GM20000 (cell line): ENCODE results near the gene CGB8.

Source experiments
- DNase-seq: peaks from one replicate; pipeline ENCODE4 v3.0.0; 2012; ENCODE audit warnings: low spot score
- TF ChIP-seq, protein P1 (sequence below): IDR thresholded peaks from 2 replicates; pipeline ENCODE4 v1.5.1; 2012; ENCODE audit warnings: mild to moderate bottlenecking, control low read depth; ENCODE audit errors: extremely low read depth, missing control alignments

The CGB8 gene

DNA sequence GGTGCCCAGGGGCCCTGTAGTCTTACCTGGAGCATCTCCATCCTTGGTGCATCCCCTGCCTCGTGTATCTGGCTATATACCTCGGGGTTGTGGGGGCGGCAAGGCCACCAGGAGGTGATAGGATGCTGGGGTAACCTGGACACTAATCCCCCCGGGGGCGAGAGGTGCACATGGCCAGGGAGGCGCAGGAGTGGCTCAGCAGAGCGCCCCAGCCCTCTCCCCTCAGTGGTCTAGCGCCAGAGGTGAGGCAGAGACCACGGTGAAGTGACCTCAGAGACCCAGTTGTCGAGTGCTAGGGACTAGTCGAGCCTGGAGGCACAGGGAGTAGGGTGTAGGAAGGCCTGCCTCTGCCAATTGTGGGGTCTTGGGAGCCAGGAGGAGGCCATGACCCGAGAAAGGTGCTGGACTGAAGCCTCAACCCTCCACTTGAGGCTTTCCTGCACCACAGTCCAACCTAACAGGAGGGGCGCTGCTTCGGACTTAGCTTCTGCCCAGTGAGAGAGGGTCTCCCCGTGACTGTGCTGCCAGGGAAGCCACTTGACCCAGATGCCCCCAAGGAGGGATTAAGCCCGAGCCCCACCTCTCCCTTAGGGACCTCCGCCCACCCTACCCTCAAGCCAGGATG, 31.8 kb downstream of the CGB8 start, which contains the start of gene LHB:
LHB (minus strand) TSS at position 51 of the 625 bp plus-strand sequence; CDS start at position 41, 10 bp downstream.
- TF ChIP-seq, protein P1, sequence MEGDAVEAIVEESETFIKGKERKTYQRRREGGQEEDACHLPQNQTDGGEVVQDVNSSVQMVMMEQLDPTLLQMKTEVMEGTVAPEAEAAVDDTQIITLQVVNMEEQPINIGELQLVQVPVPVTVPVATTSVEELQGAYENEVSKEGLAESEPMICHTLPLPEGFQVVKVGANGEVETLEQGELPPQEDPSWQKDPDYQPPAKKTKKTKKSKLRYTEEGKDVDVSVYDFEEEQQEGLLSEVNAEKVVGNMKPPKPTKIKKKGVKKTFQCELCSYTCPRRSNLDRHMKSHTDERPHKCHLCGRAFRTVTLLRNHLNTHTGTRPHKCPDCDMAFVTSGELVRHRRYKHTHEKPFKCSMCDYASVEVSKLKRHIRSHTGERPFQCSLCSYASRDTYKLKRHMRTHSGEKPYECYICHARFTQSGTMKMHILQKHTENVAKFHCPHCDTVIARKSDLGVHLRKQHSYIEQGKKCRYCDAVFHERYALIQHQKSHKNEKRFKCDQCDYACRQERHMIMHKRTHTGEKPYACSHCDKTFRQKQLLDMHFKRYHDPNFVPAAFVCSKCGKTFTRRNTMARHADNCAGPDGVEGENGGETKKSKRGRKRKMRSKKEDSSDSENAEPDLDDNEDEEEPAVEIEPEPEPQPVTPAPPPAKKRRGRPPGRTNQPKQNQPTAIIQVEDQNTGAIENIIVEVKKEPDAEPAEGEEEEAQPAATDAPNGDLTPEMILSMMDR = peak; percentile 6
- DNase-seq = no peak

GRCh38 chr19:49016067-49016839, 32.7 kb downstream of the CGB8 start:
- no peak for DNase-seq
- TF ChIP-seq, protein P1 = no peak

- TF ChIP-seq, protein P1 = no peak
- no peak for DNase-seq
Measured at GRCh38 chr19:49014870-49015255, 34.0 kb downstream of the CGB8 start.

DNA sequence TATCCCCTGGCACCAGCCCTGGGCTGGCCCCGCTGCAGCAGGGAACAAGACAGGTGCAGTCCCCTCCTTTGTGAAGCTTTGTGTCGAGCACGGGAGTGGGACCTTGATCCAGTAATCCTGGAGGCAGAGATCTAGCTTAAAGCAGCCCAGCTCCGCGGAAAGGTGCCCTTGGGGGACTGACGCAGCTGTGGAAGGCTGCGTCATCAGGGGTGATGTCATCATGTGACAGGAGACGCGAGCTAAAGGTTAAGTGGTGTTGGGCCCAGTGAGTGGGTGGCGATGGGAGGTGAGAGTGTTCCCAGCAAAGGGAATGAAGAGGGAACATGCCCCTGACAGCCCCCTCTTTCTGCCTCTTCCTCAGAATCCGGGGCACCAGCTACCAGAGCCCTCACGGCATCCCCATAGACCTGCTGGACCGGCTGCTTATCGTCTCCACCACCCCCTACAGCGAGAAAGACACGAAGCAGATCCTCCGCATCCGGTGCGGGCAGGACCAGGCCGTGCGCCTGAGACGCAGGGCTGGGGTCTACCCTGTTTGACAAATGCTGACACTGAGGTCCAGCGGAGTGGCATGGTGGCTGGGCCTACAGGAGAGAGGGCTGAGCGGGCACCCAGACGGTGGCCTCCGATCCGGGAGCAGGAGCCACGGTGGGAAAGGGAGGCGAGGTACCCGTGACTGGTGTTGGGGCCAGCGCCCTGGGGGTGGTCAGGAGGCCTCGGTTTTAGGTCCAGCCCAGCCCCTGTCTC, 34.6 kb downstream of the CGB8 start:
- DNase-seq = no peak
- TF ChIP-seq, protein P1 = no peak

GRCh38 chr19:49011194-49011593, 37.7 kb downstream of the CGB8 start:
- TF ChIP-seq, protein P1 = no peak
- no peak for DNase-seq

DNA sequence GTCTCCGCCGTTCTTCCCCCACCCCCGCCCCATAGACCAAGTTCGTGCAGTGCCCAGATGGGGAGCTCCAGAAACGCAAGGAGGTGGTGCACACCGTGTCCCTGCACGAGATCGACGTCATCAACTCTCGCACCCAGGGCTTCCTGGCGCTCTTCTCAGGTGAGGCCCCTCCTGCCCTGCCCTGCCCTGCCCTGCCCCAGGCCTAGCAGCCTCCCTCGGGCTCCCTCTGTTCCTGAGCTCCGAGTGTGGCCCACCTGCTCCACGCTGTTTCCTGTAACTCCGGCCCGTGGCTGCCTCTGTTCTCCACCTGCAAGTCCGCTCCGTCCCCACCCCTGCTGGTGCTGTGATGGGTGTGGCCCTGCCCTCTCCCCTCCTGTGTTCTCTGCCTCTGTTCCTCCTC, 38.5 kb downstream of the CGB8 start:
- TF ChIP-seq, protein P1 = no peak
- DNase-seq = no peak

DNA sequence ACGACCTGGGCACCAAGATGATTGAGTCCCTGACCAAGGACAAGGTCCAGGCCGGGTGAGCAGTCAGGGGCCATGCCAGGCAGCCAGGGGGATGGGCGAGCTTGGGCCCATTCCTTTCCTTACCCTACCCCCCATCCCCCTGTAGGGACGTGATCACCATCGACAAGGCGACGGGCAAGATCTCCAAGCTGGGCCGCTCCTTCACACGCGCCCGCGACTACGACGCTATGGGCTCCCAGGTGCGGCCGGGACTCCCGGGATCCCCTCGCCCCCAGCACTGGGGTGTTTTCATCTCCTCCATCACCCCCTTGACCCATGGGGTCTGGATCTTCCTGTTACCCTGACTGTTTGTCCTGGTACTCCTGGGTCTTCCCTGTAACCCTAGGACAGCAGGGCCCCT, 39.1 kb downstream of the CGB8 start:
- TF ChIP-seq, protein P1 = no peak
- no peak for DNase-seq
